ENCODE measurements around the gene VRK3.
A peak's percentile ranks its signal among the peaks of the same experiment; 100 is the strongest.
"Not testable (repeated sequence)": the region's sequence is repeated elsewhere in the genome, so short reads cannot be mapped to it uniquely, and the experiment has no call there.

VRK3 gene

DNA sequence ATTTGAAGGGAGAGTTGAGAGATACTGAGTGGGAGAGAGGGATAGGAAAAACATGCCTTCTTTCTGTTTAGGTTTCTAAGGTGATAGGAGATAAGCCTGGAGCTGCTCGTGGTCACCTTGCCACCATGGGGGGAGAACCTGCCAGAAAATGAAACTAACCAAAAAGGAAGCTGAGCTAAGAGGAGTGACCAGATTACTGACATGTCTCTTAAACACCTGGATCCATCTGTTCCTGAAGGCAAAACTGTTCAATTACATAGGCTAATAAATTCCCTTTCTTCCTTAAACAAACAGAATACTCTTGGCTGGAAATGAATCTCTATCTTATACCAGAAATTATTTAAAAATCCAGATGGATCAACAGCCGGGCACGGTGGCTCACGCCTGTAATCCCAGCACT is 27.9 kb upstream of the VRK3 start:
- no peak for DNase-seq (ENCODE audit: low spot score)
- TF ChIP-seq, protein P1, sequence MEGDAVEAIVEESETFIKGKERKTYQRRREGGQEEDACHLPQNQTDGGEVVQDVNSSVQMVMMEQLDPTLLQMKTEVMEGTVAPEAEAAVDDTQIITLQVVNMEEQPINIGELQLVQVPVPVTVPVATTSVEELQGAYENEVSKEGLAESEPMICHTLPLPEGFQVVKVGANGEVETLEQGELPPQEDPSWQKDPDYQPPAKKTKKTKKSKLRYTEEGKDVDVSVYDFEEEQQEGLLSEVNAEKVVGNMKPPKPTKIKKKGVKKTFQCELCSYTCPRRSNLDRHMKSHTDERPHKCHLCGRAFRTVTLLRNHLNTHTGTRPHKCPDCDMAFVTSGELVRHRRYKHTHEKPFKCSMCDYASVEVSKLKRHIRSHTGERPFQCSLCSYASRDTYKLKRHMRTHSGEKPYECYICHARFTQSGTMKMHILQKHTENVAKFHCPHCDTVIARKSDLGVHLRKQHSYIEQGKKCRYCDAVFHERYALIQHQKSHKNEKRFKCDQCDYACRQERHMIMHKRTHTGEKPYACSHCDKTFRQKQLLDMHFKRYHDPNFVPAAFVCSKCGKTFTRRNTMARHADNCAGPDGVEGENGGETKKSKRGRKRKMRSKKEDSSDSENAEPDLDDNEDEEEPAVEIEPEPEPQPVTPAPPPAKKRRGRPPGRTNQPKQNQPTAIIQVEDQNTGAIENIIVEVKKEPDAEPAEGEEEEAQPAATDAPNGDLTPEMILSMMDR (IDR thresholded peaks at IDR 0.05; ENCODE audit: extremely low read depth, missing control alignments): no peak

DNA sequence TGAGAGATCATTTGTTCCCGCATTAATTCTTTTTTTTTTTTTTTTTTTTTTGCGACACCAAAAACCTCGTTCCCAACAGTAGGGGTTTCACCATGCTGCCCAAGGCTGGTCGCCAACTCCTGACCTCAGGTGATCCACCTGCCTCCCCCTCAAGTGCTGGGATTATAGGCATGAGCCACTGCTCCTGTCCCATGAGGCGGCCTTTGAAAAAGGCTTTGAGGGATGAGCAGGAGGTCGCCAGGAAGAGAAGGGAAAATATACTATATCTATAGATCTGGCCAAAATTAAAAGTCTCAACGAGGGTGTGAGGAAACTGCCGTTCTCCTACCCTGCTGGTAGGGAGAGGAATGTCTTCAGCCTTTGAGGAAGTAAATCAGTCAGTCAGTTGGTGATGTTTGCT is 26.8 kb upstream of the VRK3 start:
- DNase-seq (ENCODE audit: low spot score): no peak
- TF ChIP-seq, protein P1 (IDR thresholded peaks at IDR 0.05; ENCODE audit: extremely low read depth, missing control alignments): no peak

GRCh38 chr19:50051228-50051895 is 26.2 kb upstream of the VRK3 start:
- not testable (repeated sequence) for DNase-seq (ENCODE audit: low spot score)

DNA sequence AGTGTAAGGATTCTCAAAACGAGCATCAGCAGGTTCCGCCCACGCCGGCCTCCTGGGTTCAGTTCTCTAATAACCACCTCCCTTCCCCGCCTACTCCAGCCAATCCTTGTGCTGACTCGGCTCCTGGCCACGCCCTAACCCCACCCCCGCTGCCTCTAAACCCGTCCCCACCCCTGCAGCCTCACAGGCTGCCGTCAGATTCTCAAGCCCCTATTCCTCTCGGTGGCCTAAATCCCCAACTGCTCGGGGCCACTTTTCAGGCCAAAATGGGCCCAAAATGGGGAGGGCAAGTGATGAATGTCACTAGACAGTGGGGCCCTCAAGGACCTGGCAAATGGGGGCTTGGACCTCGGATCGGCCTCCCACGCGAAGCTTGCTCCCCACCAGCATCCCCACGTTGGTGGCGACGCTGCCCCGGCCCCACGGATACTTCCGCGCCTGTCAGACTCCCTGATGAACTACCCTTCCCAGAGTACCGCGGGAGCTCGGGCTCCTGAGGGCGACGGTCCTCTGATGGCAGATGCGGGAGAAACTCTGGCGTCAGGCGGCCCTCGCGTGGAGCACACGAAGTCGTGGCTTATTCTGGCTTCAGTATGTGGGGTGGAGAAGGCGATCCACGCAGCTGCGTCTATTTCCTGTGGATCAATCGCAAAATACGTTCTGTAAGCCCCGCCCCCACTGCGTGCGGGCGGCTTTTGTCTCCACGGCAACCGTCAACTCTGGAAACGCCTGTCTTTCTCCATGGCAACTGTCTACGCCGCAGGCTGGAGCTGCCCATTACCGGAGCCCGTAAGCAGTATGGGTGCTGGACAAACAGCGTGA is 25.4 kb upstream of the VRK3 start:
- TF ChIP-seq, protein P1 (IDR thresholded peaks at IDR 0.05; ENCODE audit: extremely low read depth, missing control alignments): no peak
- peak; percentile 78 for DNase-seq (ENCODE audit: low spot score)

- DNase-seq (ENCODE audit: low spot score): no peak
- TF ChIP-seq, protein P1 (IDR thresholded peaks at IDR 0.05; ENCODE audit: extremely low read depth, missing control alignments): no peak
These were observed 22.5 kb upstream of the VRK3 start for GRCh38 chr19:50047671-50048070.

- DNase-seq (ENCODE audit: low spot score): no peak
- TF ChIP-seq, protein P1 (IDR thresholded peaks at IDR 0.05; ENCODE audit: extremely low read depth, missing control alignments): peak; percentile 41
These were observed 21.7 kb upstream of the VRK3 start for GRCh38 chr19:50046649-50047503.

- TF ChIP-seq, protein P1 (IDR thresholded peaks at IDR 0.05; ENCODE audit: extremely low read depth, missing control alignments): no peak
- DNase-seq (ENCODE audit: low spot score): no peak
These were observed 19.8 kb upstream of the VRK3 start for GRCh38 chr19:50044922-50045321.
